ENCODE data around the gene BSN.

Gene BSN

GRCh38 chr3:49657208-49657915, 103.1 kb downstream of the BSN start:
- no peak for DNase-seq

GRCh38 chr3:49658711-49659110, 104.4 kb downstream of the BSN start:
- no peak for DNase-seq

DNA sequence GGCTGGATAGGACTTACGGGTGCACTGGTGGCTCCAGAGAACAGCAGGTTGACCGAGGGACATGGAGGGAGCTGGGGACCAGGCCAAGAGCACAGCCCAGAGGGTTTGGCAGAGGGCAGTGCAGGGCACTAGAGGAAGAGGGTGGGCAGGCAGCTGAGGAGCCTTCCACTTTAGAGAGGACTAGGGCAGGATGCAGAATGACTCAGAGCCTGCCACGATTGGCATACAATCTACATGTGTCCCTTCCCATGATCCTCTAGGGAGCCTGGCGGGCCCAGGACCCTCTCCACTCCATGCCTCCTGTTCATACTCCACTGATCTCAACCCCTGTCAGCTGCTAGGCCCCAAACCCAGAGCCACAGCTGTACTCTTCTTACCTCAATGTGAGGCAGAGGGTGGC, 105.5 kb downstream of the BSN start:
- DNase-seq: no peak

DNA sequence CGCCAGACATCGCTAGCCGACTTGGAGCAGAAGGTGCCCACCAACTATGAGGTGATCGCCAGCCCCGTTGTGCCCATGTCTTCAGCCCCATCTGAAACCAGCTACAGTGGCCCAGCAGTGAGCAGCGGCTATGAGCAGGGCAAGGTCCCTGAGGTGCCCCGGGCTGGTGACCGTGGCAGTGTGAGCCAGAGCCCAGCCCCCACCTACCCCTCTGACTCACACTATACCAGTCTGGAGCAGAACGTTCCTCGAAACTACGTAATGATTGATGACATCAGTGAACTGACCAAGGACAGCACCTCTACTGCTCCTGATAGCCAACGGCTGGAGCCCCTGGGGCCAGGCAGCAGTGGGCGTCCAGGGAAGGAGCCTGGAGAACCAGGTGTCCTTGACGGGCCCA, 107.0 kb downstream of the BSN start:
- DNase-seq: no peak

DNA sequence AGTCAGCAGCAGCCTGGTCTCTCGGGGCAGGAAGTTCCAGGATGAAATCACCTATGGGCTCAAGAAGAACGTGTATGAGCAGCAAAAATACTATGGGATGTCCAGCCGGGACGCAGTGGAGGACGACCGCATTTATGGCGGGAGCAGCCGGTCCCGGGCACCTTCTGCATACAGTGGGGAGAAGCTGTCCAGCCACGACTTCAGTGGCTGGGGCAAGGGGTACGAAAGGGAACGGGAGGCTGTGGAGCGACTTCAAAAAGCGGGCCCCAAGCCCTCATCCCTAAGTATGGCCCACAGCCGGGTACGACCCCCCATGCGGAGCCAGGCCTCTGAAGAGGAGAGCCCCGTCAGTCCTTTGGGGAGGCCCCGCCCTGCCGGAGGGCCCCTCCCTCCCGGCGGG, 107.7 kb downstream of the BSN start:
- DNase-seq: no peak

DNA sequence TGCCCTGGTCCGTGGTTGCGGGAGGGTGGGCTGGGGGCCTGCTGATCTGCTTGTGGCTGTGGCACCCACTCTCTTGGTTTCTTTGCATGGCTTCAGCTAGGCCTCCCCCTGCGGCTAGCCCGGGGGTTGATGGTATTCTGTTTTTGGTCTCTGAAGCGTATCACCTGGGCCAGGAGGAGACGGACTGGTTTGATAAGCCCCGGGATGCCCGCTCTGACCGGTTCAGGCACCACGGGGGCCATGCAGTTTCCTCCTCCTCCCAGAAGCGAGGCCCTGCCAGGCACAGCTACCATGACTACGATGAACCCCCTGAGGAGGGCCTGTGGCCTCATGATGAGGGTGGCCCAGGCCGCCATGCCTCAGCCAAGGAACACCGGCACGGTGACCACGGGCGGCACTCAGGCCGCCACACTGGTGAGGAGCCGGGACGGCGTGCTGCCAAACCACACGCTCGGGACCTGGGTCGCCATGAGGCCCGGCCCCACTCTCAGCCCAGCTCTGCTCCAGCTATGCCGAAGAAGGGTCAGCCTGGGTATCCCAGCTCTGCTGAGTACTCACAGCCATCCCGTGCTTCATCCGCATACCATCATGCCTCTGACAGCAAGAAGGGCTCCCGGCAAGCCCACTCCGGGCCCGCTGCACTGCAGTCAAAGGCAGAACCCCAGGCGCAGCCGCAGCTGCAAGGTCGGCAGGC, 108.6 kb downstream of the BSN start:
- no peak for DNase-seq

DNA sequence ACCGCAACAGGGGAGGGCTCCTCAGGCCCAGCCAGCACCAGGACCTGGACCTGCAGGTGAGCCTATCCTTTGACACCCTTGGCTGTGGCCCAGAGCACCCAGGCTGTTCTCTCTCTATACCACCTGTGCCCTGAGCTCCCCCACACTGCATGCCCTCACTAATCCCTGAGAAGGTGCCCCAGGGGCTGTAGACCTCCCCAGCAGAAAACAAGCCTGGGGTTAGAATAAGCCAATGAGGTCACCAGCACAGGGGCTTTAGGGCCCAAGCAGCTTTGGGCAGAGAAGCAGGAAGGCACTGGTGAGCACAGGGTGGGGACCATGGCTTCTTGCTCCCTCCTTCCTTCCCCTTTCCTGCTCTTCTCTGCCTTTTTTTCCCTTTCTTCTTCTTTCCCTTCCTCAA, 109.6 kb downstream of the BSN start:
- no peak for DNase-seq

- no peak for DNase-seq
Observed at GRCh38 chr3:49664300-49664699, 110.0 kb downstream of the BSN start.

GRCh38 chr3:49665822-49666519, 111.7 kb downstream of the BSN start:
- DNase-seq: no peak

DNA sequence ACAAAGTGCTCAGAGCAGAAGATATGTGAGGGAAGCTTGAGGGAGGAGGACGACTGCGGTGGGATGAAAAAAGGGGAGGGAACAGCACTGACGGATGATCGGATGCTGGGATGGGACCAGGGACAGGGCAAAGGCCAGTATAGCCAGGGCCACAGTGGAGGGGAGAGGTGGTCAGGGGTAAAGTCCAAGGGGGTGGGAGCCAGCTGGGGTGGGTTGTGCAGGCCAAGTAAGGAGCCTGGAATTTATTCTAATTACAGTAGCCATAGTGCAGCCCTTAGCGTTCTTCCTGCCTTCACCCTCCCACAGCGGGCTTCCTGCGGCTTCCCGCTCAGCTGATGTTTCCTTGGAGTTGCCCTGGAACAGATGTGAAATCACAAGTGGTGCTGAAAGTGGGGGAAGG, 112.3 kb downstream of the BSN start:
- DNase-seq: no peak

GRCh38 chr3:49667701-49668413, 113.6 kb downstream of the BSN start:
- no peak for DNase-seq

DNA sequence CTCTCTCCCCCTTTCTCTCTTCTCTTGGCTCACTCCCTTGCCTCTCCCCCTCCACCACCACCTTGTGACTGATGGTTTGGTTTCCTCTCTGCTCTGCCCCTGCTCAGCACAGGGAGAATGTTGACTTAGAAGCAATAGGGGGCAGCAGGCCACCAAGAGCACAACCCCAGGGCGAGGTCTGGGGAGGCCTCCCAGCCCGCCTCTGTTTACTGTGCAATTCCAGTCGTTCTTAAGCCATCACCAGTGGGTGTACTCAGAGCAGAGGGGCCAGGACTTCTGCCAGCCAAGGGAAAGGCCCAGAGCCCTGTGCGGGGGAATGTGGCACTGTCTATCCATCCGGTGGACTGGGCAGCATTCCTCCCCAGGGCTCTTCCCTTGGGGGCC, 114.1 kb downstream of the BSN start:
- no peak for DNase-seq

DNA sequence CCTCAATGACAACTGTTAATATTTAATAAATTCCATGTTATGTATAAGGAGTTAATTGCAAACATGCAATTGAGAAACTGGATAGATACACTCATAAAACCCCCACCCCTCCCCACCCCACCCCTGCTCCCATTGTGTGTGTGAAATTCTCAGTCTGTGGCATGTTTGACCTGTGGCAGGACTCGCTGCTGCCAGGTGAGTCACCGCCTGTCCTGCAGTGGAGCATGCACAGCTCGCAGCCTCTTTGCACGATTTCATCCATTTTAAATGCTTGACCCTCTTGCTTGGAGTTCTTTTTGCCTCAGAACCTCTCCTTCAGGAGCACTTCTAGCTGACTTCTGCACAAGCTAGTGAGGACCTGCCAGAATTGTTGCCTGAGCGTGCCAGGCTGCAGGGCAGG, 114.6 kb downstream of the BSN start:
- DNase-seq: no peak

DNA sequence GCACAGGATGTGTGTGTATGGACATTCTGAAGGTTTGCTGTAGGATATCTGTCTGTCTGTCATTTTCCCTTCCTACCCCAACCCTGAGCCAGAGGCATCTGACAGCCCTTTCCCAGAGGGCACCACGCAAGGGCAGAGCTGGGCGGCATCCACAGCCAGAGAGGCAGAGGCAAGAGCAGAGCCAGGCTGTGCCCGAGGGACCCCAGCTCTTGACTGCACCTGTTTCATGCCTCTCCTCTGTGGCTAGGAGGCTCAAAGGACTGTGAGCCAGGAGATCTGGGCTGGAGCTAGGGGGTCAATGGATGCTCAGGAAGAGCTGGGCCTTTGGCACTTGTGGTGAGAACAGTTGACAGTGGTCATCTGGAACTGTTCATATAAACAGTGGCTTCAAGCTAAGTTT, 115.1 kb downstream of the BSN start:
- no peak for DNase-seq

GRCh38 chr3:49670940-49671290, 116.6 kb downstream of the BSN start:
- no peak for DNase-seq

GRCh38 chr3:49671291-49672288, 117.3 kb downstream of the BSN start:
- no peak for DNase-seq

- no peak for DNase-seq
Observed at GRCh38 chr3:49673121-49673714, 118.9 kb downstream of the BSN start.

DNA sequence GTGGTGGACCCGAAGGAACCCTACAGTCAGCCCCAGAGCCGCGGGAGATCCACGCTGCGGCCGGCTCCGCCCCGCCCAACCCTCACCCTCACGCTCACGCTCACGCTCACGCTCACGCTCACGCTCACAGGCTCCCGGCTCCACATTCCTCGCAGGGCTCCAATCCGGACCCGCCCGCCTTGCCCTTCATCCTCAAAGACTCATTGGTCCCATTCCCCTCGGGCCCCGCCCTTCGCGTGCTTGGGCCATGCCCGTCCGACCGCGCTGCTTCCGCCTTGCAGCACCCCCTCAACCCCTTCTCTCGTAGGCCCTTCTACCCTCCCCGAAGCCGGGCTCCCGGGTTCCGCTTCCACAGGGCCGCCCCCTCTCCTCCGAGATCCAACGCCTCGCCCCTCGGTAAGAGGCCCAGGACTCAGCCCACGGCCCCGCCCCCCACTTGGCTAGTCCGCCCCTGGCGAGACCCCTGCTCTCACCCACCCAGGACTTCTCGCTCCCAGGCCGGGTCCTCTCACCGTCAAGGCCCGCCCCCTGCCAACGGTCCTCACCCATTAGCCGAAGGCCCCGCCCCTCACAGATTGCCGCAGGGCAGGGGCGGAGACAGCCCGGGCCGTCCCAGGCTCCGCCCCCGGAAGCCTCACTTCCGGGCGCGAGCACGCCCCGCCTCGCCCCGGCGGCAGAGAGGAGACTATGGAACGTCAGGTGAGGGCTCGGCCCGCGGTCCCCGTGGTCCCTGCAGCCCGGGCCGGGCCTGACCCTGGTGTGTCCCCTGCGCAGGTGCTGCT, 119.6 kb downstream of the BSN start, which contains the start of gene APEH:
Gene APEH, plus strand, starts transcription at position 637 of the 782 bp plus-strand sequence. Its CDS starts 51 bp downstream, at position 688.
- no peak for DNase-seq

DNA sequence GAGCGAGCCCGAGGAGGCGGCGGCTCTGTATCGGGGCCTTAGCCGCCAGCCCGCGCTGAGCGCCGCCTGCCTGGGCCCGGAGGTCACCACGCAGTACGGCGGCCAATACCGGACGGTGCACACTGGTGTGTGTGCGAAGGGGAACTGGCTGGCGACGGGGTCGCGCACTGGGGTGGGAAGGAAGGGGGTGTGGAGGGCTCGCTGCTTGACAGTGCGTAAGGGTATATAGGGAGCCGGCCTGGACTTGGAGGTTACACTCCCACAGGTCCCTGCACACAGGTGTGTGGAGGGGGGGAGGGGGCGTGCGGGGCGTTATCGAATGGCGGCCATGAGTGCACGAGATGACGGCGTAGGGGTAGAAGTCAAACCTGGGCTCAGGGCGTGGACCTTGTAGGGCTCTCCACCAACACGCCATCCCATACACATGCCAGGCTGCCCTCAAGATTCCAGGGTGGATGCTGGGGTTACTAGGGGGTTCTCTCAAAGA, 120.3 kb downstream of the BSN start:
- no peak for DNase-seq

DNA sequence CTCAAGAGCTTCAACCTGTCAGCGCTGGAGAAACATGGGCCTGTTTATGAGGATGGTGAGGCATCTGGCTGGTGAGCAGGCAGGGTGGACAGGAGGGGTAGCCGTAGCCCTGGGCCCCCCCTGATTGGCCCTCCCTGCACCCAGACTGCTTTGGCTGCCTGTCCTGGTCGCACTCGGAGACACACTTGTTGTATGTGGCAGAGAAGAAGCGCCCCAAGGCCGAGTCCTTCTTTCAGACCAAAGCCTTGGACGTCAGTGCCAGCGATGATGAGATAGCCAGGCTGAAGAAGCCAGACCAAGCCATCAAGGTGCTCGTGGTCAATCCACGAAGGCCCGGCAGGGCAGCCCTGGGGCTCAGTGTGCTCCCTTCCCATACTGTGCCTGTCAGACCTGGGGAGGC, 121.6 kb downstream of the BSN start:
- DNase-seq: no peak
